Glomerular endothelial cell (primary cell): ENCODE results near the gene SCN2B. TPM values are rescaled to one million over a fixed set of nuclear protein-coding genes. Genes with fewer than 3 reads are reported as not detected.

Experiments used
- total RNA-seq: library from RNA; depleted of rRNA; stranded (reverse); fragments of >200 nt; gene quantifications from 2 replicates; pipeline ENCODE4 v1.2.3, GENCODE V29; 2015

The SCN2B gene
- total RNA-seq, 1 donor from 2014 or later: not detected

Other genes starting within 250 kb of the SCN2B start
- 0.05 and 0.06 TPM in 2 replicates for gene TMPRSS13, start 247.2 kb downstream of the SCN2B start, total RNA-seq
- 0.12 and 0.78 TPM in 2 replicates for gene IL10RA, start 190.2 kb downstream of the SCN2B start, total RNA-seq
- gene TMPRSS4, start 99.6 kb downstream of the SCN2B start, total RNA-seq: not detected in 2 replicates
- gene SMIM35, start 89.7 kb downstream of the SCN2B start, total RNA-seq: 0.12 TPM in 1 of 2 replicates, not detected in the other
- 0.23 and 0.92 TPM in 2 replicates for gene SCN4B, start 23.8 kb downstream of the SCN2B start, total RNA-seq
- not detected in 2 replicates for gene JAML, start 48.4 kb upstream of the SCN2B start, total RNA-seq
- gene MPZL3, start 75.7 kb upstream of the SCN2B start, total RNA-seq: 4.1 and 4.7 TPM in 2 replicates
- 9.7 and 31.9 TPM in 2 replicates for gene MPZL2, start 87.7 kb upstream of the SCN2B start, total RNA-seq
- gene CD3E, start 128.1 kb upstream of the SCN2B start, total RNA-seq: not detected in 2 replicates
- not detected in 2 replicates for gene CD3D, start 166.1 kb upstream of the SCN2B start, total RNA-seq
- not detected in 2 replicates for gene CD3G, start 167.7 kb upstream of the SCN2B start, total RNA-seq
- gene UBE4A, start 183.0 kb upstream of the SCN2B start, total RNA-seq: 37.0 and 40.3 TPM in 2 replicates
- 53.5 and 61.7 TPM in 2 replicates for gene ATP5MG, start 225.0 kb upstream of the SCN2B start, total RNA-seq